ENCODE results near the gene KDM6B.
A peak's percentile ranks its signal among the peaks of the same experiment; 100 is the strongest.
"Not testable (repeated sequence)": the region's sequence is repeated elsewhere in the genome, so short reads cannot be mapped to it uniquely, and the experiment has no call there.

Gene KDM6B

DNA sequence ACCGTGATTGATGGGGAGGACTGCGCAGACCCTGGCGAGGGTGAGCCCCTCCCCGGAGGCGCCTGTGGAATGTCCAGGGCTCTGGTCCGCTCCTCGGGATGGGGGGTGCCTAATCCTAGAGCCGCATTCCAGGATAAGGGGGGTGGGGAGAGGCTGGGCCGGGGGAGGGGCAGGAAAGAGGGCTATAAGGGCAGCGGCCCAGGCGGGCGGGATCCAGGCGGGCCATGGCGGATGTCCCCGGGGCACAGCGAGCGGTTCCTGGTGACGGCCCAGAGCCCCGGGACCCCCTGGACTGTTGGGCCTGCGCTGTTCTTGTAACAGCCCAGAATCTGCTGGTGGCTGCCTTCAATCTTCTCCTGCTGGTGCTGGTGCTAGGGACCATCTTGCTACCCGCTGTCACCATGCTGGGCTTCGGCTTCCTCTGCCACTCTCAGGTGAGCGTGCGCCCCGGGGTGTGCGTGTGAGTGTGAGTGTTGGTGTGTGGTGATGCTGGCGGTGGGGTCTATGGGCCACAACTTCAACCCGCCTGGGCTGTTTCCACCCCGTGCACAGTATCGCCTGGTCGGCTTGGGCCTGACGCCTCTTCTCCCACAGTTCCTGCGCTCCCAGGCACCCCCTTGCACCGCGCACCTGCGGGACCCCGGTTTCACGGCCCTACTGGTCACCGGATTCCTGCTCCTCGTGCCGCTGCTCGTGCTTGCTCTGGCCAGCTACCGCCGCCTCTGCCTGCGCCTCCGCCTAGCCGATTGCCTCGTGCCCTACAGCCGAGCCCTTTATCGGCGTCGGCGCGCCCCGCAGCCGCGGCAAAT lies 21.0 kb downstream of the KDM6B start, which contains the start of gene TMEM88:
TMEM88 (plus strand) TSS at position 216 of the 809 bp plus-strand sequence; CDS start at position 225, 9 bp downstream.
- no peak for DNase-seq

DNA sequence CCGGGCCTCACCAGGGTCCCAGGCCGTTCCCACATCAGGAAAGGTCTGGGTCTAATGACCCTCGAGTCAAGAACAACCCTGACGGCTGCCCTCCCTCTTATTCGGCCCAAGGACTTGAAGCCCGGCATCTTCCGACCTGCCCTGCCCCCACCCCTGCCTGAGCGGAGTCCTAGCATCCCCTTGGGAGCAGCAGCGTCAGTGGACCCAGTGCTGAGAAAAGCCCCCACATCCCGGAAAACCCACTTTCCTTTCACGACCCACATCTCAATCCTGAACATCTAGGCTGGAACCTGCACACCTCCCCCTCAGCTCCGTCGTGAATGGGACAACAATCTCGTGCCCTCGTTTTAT lies 21.6 kb downstream of the KDM6B start:
- DNase-seq = no peak

DNA sequence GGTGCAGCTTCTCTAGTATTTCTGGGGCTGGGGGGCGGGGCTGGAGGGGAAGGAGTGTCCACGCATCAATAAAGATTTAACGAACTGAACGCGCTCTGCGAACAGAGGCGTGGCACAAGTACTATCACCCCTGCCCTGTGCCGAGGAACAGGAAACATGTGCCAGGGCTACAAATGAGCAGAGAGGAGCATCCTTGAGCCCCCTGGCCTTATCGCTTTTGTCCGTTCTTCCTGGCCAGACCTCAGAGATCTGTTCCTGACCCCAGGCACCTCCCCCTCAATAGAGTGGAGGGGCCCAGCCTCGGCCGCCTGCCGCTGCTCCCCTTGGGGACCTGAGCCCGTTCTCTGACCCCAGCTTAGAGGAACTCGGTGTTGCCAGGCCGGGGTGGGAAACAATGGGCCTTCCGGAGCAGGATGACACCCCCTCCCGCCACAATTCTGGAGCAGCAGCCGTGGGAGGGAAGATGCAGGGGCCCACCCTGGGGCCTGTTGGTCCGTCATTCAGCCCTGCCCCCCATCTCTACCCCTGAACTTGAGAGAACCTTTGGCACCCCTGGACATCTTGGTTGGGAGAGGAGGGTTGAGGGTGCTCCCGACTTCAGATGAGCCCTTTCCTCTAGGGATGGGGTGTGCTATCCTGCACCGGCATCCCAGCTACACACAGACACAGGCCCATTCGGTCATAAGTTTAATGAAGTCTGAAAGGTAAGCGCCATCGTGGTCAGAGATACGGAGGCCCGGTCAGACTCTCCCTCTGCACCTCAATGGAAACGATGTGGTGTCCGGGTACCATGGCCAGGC lies 22.2 kb downstream of the KDM6B start:
- DNase-seq = no peak

DNA sequence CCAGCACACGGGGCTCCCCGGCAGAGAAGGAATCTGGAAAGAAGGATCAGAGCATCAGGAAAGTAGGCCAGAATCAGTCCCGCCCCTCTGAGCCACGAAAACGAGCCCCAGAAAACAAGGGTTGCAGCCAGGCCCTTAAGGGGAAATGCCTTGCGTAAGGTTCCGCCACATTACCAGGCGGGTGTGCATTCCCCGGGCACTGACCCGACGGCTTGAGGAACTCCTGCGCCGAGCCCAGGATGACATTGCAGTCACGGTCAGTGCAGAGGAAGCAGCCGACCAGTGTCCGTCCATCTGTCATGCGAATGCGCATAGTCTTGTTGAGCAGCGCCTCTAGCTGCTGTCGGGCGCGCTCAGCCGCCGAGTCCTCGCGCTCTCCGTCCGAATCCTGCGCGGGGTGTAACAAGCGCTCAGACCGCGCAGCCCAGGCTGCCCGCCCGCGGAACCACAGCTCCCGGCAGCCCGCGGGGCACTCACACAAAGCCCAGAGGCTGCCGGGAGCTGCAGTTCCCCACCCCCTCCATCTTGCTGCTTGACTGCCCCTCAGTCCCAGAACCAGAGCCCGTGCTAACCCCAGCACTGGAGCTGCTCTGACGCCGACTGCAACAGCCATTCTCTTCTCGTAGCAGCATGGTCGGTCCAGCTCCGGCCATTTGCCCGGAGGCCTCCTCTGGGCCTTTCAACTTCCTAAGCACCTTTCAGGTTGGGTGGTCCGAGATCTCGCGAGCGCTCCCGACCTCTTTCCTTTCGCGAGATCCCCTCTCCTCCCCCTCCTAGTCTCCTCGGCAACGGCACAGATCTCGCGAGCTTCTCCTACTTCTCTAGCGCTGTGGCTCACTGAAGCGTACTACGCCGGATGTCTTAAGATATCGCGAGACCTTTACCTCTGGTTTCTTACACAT lies 23.0 kb downstream of the KDM6B start, which contains the start of gene NAA38:
NAA38 (minus strand) TSS at position 749 of the 902 bp plus-strand sequence; CDS start at position 653, 96 bp downstream.
- peak; percentile 97 to 99 for DNase-seq

DNA sequence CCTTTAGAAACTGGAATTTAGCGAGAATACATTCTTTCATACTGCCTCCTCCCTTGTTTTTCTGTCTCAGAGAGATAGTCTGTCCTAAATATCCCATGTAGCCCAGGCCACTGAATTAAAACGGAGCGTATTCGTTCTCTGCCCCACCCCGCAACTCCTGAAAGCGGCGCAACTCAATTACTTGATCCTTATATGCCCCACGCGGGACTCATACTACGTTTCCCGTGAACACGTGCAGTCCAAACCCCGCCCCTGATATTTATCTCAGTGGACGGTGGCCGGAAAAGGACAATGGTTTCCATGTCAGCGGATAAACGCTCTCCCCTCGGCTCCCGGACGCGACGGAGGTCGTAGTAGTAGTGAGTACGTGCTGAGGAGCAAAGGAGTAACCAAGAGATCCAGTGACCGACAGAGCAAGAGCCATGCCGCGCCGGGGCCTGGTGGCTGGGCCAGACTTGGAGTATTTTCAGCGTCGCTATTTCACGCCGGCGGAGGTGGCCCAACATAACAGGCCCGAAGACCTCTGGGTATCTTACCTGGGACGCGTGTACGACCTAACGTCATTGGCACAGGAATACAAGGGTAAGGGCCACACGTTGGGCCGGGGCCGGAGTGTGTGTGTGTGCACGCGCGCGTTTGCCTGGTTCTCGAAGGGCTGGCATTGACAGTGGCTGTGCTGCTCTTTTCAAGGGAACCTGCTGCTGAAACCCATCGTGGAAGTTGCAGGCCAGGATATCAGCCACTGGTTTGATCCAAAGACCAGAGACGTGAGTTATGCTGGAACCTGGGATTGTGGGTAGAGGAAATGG lies 23.9 kb downstream of the KDM6B start, which contains the start of gene CYB5D1:
CYB5D1 (plus strand) TSS at position 291 of the 809 bp plus-strand sequence; CDS start at position 423, 132 bp downstream.
- peak; percentile 92 to 95 for DNase-seq

DNA sequence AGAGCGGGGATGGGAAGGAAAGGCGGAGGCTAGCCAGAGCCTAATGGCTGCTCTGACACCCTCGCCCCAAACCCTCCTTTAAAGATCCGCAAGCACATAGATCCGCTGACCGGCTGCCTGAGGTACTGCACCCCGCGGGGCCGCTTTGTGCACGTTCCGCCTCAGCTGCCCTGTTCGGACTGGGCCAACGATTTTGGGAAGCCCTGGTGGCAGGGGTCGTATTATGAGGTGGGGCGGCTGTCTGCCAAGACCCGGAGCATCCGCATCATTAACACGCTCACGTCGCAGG lies 24.4 kb downstream of the KDM6B start:
- peak in 1 of 2 experiments; percentile 19 for DNase-seq

DNA sequence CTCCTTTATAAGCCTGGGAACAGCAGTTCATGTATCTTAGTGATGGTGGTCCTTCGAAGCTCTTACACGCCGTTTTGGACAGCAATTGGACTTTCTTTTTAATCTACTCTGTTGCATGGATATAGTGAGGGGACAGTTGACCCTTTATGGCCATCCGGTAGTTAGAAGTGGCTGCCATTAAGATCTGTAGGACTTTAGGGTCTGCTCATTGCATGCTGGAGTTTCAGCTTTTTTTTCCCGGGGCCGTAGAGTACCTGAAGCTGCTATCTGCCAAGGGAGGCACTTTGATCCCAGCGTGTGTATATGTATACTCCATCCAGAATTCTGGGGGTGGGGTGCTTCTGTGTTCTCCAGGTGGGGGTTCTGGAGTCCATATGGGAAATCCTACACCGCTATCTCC lies 25.0 kb downstream of the KDM6B start:
- DNase-seq = no peak

DNA sequence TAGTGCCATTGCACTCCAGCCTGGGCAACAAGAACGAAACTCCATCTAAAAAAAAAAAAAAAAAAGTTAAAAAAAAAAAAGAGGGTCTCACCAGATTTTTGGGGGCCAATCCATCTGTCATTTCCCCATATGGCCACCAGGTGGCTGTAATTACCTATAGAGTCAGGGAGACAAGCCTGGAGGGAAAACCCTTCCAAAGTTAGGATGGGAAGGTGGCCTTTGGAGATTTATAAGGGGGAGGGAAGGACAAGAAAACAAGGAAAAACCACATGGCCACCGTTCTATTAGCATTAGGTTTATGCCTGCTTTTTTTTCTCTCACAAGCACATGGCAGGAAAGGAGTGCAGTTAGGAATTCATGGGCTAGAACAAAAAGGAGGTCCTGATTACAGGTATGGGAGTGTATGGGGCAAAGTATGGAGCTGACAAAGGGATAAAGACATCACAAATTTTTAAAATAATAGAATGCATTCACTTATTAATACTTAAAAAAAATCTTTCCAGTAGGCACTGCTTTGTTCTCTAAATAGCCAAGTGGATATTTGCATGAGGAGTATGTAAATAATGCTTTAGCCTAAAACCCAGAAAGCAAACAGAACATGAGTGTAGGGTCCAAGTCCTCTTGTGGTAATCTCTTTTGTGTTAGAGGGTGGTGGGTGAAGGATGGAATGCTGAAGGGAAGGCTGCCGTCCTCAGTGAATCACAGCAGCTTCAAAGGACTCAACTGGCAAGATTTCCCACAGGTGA lies 28.8 kb downstream of the KDM6B start:
- DNase-seq = peak in 1 of 2 experiments; percentile 65

DNA sequence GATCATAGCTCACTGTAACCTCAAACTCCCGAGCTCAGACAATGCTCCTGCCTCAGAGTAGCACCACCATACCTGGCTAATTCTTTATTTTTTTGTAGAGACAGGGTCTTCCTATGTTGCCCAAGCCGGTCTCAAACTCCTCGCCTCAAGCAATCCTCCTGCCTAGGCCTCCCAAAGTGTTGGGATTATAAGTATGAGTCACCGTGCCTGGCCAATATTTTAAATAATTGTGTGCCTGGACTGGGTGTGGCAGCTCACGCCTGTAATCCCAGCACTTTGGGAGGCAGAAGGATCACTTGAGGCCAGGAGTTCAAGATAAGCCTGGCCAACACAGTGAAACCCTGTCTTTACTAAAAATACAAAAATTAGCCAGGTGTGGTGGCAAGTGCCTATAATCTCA lies 30.4 kb downstream of the KDM6B start:
- not testable (repeated sequence) for DNase-seq

DNA sequence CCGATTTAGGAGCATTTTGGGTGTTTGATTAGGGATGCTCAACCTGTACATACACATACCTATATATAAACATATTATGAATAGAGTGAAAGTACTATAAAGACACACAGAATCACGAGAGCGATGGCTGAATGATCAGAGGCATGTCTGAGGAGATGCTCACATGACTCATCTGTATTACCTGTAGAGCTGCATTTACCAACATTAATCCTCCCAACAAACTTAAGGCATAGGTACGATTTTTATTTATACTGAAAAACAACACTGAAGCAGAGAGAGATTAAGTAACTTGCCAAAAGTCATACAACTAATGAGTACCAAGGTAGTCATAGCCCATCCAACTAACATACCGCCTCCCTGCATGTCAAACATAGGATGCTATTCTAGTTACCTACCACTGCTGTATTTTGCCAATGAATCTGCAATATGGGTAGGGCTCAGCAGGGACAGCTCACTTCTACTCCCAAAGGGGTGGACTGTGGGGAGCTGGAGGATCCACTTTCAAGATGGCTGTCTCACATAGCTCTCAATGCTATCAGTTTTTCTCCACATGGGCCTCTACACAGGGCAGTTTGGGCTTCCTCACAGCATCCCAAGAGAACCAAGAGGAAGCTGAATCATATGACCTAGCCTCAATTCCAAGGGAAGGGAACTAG lies 31.1 kb downstream of the KDM6B start:
- DNase-seq = no peak

DNA sequence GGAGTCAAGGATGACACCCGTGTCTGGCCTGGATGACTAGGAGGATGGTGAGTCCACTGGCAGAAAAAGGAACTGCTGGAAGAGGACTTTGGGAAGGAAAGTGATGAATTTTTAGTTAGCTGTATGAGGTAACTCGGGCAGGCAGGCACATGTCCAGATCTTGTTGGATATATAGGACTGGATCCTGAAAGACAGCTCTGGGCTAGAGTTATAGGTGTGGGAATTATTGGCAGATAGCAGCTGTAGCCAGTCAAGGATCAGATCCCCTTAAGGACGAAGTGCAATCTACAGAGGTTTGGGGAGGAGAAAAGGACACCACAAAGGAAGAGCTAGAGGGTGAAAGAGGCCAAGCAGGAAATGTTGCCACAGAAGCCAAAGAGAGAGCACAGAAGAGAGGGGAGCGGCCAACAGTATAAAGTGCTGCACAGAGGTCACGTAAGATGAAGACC lies 33.9 kb downstream of the KDM6B start:
- DNase-seq = no peak

DNA sequence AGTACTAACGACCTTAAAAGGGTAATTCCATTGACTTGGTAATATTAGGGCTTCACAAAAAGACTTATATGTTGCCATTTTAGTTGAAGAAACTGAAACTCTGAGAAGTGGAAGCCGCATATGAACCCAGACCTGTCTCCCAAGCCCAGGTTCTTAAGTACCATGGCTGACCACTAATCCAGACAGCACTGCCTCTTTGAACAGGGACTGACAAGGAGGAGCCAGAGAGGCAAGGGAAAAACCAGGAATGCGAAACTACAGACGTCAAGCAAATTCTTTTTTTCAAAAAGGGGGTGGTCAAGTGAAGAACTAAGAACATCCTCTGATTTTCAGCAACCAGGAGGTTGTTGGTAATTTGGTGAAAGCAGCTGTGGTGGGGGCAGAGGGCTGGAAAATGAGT lies 39.0 kb downstream of the KDM6B start:
- no peak for DNase-seq

DNA sequence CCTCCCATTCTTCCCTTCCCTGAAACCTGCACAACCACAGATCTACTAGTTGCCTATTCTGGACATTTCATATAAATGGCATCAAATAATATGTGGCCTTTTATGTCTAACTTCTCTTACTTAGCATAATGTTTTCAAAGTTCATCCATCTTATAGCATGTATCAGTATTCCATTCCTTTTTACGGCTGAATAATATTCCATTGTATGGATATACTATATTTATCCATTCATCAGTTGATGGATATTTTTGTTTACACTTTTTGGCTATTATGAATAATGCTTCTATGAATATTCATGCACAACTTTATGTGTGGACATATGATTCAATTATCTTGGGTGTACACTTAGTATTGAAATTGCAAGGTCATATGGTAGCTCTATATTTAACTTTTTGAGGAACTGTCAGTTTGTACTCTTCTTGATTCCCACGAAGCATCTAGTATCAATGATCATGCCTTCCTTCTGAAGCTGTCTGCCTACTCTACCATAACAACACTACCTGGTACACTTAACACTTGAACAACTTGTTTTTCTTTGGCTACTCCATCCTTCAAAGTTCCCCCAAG lies 41.9 kb downstream of the KDM6B start:
- DNase-seq = no peak

DNA sequence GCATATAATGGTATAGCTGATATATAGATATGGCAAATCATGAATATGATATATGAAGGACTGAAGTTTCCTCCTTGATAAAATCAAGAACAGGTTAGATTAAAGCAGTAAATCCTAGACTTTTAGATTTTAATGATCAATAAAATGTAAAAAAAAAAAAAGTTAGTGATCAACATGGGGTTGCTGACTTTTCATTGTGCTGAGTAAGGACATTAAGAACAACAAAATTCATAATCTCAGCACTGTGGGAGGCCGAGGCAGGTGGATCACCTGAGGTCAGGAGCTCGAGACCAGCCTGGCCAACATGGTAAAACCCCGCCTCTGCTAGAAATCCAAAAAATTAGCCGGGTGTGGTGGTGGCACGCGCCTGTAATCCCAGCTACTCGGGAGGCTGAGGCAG lies 44.2 kb downstream of the KDM6B start:
- no peak for DNase-seq

DNA sequence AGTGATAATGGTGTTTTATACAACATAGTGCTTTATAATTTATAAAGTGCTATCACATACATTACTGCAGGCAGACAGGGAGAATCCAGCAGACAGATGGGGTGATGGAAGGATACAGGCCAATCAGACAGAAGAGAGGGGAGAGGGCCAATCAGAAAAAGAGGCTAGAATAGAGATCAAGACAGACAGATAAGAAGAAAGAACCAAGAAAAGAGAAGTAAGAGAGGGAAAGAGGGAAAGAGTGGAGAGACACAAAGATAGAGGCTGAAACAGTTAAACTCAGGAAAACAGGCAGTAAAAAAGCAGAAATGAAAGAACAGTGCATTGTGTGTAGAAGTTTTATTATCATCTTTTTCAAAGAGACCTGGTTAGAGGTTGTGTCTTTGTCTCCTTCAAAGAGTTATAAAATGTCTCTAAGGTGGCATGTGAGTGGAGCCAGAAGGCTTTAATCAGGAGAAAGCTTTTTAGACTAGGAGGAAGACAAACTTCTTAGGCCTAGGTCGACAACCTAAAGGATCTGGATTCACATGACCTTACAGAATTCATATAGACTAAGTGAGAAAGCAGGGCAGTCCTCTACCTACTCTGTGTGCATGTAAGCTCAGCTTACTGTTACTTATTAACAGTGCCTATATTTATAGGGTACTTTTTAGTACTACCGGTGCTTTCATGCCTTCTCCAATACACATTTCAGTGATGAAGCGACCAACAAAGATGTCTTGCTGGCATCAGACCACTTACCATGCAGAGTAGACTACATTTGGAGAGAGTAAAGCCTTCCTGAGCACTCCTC lies 46.3 kb downstream of the KDM6B start:
- no peak for DNase-seq

DNA sequence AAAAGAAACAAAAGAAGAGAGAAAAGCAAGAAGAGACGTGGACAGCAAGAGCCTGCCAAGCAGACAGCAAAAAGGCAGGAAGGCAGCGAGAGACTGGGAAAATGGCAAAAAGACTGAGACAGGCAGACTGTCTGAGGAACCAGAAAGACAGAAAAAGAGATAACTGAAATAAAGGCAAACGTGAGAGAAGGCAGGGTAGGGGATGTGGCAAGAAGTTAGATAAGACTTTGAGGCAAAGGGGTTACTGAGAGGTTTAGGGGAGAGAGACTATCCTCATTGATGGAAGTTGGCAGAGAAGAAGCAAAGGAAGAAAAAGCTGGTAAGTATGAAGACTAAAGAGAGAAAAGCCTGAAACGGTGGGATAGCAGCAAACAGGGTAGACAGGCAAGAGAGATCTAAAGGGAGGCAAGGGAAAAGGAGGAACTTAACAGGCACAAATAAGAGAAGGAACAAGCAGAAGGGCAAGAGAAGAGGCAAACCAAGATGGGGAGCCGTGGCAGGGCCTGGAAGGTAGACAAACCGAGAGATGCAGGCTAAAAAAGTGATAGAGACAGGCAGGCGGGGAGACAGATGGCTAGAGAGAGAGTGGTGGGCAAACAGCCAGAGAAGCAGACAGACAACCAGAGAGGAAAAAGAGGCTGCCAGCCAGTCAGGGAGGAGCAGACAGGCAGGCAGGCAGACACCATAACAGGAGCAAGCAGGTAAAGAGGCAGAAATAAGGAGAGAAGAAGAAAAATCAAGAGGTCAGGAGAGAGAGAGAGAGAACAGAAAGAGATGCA lies 47.4 kb downstream of the KDM6B start:
- DNase-seq = peak; percentile 60 to 83

DNA sequence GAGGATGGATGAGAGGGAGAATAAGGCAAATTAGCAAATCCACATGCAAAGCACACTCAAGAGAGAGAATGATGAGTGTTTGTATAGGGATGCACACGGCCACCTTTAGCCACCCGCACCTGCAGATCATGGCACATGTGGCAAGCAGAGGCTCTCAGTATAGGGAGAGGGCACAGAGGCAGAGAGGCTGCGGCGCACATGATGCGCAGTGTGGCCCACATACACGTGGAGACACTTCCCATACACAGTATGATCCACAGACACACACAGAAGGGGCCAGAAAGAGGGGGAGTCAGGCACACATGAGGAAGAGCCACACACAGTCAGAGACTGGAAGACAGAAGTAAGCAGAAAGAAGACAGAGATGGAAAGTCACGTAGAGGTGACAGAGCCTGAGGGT lies 48.1 kb downstream of the KDM6B start:
- DNase-seq = no peak

DNA sequence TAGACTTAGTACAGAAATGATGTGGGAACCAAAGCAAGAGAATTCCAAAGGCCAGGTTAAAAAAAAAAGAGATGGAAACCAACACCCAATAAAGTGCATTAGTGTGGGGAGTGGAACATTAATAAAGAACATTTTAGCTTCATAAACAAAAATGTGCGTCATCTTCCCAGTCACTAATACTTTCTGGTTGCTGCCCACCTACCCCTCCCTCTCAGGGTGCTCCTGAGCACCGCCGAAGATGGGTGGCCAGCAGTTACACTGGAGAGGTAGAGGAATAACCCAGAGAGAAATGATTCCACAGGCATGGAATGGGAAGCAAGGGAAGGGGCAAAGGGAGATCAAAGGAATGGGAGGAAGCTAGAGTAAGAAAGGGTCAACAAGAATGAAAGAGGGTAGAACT lies 48.6 kb downstream of the KDM6B start:
- DNase-seq = no peak

Data from NCI-H446 (cell line).